ENCODE measurements around the gene CFAP210. TPM values are rescaled to one million over a fixed set of nuclear protein-coding genes. Genes with fewer than 3 reads are reported as not detected.

The CFAP210 gene
- polyA plus RNA-seq, 3 donors: not detected

Small RNA genes within 50 kb of the gene (small RNA-seq; reads per million reads assigned to genes)
- gene RF00432 (ENCODE audit: insufficient read length, low read depth): not detected

Other genes with a start within 250 kb of the CFAP210 start
- gene BBS5, start 214.9 kb downstream of the CFAP210 start, polyA plus RNA-seq: under 1 TPM in 2 of 3 donors, not detected in 1; 0.04 to 0.08 TPM
- gene KLHL41, start 184.7 kb downstream of the CFAP210 start, polyA plus RNA-seq: not detected
- 10 to 100 TPM in 2 of 3 donors, 1 to 10 TPM in 1; 9.1 to 16.9 (median 14.3) TPM for gene FASTKD1, start 120.5 kb downstream of the CFAP210 start, polyA plus RNA-seq
- 10 to 100 TPM; 21.0 to 34.4 (median 21.3) TPM for gene PPIG, start 110.1 kb downstream of the CFAP210 start, polyA plus RNA-seq
- gene PHOSPHO2, start 64 bp upstream of the CFAP210 start, polyA plus RNA-seq: 1 to 10 TPM in 1 of 3 donors, under 1 TPM in 2; 0.53 to 1.2 (median 0.74) TPM
- gene KLHL23, start 39.4 kb upstream of the CFAP210 start, polyA plus RNA-seq: under 1 TPM; 0.11 to 0.13 (median 0.12) TPM
- gene SSB, start 104.5 kb upstream of the CFAP210 start, polyA plus RNA-seq: 10 to 100 TPM; 32.6 to 88.7 (median 60.2) TPM
- gene METTL5, start 130.5 kb upstream of the CFAP210 start, polyA plus RNA-seq: 10 to 100 TPM; 11.1 to 60.8 (median 51.0) TPM
- 10 to 100 TPM in 1 of 3 donors, 1 to 10 TPM in 2; 4.3 to 10.7 (median 4.7) TPM for gene UBR3, start 133.0 kb upstream of the CFAP210 start, polyA plus RNA-seq

Data from CD14-positive monocyte (primary cell).